Activated CD8-positive, alpha-beta memory T cell treated with anti-CD3 and anti-CD28 coated beads, Interleukin-2, amount 50 U/mL, for 1 hour (primary cell): Measurements from ENCODE around the gene KLHL8.
"Not testable (repeated sequence)": the region's sequence is repeated elsewhere in the genome, so short reads cannot be mapped to it uniquely, and the experiment has no call there.

Source experiments
- DNase-seq: peaks from one replicate; pipeline ENCODE4 v3.0.0-alpha.2; 2020; ENCODE audit errors: extremely low read depth

The KLHL8 gene

DNA sequence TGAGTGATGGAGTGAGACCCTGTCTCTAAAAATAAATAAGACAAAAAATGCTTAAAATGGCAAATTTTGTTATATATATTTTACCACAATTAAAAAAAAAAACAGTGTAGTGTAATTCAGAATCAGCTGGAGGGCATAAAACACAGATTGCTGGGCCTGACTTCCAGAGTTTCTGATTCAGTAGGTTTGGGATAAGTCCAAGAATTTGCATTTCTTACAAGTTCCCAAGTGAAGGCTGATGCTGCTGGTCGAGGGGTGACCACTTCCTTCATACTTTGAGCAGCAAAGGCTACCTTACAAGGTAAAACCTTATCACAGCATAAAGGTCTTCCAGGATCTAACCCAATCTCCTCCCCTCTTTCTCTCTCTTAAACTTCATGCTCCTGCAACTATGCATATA, 40.7 kb downstream of the KLHL8 start:
- no peak for DNase-seq

DNA sequence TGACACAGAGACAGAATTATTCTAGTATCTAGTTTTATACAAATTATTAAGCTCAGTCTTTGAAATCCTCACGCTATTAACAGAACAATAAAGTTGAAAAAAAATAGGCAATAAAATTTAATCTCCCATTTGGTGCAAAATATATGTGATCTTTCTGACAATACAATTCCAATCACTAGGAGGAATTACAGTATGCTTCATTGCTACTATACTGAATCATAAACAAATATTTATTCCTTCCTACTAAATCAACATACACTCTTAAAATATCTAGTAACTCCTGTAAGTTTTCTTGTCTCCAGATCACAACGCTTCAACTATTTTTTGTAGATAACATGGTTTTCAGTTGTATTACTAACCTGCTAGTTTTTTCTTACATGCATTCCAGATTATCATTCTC, 45.7 kb downstream of the KLHL8 start:
- DNase-seq = no peak

DNA sequence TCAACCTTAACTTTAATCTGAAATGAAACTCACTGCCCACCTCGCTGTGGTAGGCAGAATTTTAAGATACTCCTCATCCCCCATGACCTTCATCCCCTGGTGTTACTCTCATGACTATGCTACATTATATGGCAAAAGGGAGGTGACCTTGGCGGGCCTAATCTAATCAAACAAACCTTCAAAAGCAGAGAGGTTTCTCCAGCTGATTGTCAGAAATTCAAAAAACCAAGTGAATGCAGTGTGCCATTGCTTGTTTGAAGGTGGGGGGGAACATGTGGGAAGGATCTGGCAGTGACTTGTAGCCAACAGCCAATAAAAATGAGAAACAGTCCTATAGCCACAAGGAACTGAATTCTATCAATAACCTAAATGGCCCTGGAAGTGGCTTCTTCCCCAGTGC, 48.5 kb downstream of the KLHL8 start:
- no peak for DNase-seq

DNA sequence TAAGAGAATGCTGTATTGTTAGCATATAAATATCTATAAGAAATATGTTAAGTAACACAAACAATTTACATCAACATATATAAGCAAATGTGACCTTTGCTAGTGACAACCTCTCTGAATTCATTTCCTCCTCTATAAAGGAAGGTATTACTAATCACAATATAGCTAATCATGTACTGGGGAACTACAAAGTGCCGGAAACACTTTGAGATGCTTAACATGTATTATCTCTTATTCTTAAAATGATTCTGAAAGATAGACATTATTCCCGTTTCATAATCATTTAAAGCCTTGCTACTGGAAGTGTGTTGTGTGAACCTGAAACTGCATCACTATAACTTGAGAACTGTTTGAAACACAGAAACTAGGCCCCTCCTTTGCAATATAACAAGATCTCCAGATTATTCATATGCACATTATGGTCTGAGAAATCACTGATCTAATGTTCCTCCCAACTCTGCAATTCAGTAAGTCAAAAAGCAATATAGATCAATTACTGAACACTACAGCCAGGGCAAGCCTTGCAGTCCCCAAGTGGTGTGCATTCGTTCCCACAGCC, 54.0 kb downstream of the KLHL8 start:
- DNase-seq = no peak

DNA sequence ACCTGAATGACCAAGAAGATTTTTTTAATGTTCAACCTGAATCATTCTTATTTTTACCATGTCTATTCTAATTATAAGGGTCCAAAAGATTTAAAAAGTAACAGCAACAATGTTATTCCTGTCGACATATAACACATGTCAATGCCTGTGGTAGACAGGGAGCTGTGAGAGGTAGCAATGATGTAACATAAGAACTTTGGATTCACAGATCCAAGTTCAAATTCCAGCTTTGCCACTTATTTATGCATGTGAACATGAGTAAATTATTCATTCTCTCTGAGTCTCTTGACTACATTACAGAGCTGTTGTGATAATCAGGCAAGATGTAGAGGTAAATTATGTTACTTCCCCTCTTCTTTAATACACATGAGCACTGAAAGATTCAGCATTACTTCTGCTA, 54.5 kb downstream of the KLHL8 start:
- DNase-seq = no peak

DNA sequence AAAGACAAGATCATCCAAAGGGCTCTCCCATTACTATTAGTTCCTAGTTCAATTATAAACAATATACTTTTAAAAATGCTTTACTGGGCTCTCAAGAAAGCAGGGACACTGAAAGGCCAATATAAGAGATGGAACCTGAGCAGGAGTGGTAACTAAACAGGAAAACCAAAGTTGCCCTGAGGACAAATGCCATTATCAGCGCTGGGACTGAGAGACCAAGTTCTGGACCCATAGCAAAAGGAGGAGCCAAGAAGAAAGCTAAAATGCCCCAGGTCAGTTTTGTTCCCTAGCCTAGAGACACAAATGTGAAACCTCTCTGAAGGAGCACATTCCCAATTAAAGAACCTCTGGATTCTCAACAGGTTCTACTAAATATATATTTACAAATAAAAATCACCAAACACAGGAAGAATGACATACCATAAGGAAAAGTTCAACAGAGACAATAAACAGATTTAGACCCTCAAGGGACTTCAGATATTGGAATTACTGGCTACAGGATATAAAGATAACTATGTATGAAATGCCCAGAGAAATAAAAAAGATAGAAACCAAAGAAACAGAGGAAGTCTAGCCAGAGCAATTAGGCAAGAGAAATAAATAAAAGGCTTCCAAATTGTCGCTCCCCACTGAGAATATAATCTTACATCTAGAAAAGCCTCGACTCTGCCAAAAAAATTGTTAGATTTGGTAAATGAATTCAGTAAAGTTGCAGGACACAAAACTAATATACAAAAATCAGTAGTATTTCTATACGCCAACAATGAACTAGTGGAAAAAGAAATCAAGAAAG, 67.1 kb downstream of the KLHL8 start:
- DNase-seq = no peak

DNA sequence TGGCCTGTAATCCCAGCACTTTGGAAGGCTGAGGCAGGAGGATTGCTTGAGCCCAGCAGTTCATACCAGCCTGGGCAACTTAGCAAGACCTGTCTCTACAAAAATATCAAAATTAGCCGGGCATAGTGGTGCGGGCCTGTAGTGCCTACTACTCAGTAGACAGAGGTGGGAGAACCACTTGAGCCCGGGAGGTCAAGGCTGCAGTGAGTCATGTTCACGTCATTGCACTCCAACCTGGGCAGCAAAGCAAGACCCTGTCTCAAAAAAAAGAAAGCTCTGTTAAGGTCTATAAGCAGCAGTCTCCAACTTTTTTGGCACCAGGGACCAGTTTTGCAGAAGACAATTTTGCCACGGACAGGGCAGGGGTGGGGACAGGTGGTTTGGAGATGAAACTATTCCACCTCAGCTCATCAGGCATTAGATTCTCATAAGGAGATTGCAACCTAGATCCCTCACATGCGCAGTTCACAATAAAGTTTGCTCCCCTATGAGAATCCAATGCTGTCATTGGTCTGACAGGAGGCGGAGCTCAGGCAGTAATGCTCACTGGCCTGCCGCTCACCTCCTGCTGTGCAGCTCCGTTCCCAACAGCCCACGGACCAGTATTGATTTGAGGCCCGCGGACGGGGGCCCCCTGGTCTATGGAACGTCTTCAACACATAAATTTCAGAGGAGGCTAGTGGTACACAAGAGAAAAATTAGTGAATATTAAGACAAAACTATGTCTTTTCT, 67.9 kb downstream of the KLHL8 start:
- DNase-seq = no peak

DNA sequence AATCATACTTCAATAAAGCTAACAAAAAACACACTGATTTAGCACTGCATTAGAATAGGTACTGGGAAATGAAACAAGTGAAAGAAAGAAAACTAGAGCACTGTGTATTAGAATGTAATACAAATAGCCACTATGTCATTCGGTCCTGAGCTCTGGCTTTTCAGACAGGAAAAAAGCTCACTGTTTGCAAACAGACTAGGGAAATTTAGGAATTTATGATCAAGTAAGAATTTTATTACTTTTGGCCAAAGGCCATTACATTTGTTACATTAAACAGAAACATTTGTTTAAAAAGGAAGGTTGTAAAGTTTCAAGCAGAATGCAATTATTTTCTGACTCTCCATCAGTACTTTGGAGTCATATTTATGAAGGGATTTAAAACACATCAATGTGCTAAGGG, 68.7 kb downstream of the KLHL8 start:
- no peak for DNase-seq

DNA sequence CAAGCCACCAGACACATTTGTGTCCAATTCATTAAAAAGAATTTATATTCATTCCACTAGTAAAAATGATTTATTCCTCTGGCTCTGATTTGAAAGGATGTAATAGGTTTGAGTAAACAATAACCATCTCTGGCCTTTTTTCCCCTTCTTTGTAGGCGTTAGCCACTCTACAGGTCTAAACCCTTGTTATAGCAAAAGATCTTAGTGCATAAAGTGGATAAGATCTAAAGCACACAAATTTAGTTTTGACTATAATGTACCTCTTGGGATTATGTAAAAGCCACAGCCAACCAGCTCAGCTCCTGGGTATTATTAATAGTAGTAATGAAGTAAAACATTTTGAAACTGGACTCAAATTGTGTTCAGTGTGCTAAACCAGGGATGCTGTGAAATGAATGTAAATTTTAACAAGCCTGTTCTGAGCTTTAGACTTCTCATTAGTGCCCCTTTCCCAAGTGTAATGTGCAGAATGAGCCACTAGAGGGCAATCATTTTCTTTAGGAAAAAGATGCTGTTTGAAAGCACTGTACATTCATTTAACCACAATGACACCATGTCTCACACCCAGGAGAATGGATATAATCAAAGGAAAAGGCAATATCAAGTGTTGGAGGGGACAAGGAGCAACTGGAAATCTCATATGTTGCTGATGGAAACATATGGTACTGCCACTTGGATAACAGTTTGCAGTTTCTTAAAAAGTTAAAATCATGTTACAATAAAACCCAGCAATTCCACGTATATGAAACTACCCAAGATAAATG, 69.7 kb downstream of the KLHL8 start:
- peak; percentile 17 for DNase-seq

DNA sequence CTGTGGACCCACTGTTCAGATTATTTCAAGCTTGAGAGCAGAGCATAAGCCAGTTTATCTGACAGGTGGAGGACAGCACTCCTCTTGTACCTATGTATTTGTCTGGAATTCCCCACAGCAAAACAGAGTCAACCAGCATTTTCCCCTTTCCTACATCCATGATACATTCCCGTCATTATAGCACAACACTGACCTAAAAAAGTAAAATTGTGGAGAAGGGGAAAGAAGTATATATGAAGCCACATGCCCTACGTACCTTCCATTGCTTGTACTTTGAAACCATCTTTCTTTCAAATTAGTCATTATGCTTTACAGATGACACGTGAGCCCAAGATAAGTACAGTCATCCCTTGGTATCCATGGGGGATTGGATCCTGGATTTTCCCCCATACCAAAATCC, 73.3 kb downstream of the KLHL8 start:
- DNase-seq = no peak

DNA sequence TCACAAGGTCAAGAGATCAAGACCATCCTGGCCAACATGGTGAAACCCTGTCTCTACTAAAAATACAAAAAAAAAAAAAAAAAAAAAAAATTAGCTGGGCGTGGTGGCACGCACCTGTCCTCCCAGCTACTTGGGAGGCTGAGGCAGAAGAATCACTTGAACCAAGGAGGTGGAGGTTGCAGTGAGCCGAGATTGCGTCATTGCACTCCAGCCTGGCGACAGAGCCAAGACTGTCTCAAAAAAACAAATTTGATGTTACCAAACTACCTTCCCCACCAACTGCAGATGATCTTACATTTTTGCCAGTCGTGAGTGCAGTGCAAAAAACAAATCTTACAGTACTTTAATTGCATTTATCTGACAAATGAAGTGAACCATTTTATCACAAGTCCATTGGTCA, 74.5 kb downstream of the KLHL8 start:
- not testable (repeated sequence) for DNase-seq

DNA sequence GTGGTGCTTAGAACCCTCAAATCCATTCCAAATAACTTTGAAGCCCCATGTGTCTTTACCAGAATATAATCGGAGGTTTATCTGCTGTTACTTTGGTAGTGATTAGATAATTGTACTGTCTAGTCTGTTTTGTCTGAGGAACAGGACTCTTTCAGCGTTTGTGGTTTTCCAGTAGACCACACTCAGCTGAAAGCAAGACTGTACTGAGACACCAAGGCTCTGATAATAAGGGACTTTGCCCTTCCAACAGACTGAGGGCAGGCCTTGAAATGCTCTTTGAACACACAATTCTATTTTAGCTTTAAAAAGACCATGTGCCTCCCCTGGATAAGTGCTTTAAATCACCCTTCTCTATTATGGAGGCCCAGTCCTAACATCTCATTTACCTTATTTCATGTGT, 76.1 kb downstream of the KLHL8 start:
- DNase-seq = no peak

DNA sequence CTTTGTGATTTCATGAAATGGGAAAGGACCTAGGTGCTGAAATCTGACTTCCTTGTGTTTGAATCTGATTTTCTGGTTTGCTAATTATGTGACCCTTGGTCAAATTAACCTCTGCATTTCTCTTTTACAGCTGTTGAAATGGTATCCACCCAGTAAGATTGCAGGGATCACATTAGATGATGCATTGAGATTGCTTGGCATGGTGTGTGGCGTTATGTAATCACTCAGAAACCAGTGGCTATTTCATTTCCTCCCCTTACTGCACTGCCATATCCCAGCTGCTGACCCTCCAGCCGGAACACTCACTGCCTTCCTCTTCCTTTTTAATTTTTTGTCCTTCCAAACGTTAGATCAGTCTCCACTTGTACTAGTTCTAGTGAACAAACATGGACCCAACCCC, 79.0 kb downstream of the KLHL8 start:
- DNase-seq = no peak

DNA sequence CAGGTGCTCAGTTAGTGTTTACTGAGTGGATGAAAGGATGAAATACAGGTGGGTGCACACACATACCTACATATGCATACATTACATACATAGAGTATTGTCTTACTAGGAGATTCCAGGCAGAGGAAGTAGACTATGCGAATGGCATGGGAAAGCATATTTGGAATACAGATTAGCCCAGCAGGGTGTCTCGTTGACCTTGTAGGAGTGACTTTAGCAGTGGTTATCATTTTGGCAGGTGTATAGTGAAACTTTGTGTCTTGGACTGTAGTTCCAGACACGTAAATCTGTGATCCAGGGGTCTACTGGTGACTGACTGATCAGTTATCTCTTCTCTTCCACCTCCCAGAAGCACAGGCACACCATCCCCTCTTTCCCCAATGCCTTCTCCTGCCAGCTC, 86.3 kb downstream of the KLHL8 start:
- no peak for DNase-seq

DNA sequence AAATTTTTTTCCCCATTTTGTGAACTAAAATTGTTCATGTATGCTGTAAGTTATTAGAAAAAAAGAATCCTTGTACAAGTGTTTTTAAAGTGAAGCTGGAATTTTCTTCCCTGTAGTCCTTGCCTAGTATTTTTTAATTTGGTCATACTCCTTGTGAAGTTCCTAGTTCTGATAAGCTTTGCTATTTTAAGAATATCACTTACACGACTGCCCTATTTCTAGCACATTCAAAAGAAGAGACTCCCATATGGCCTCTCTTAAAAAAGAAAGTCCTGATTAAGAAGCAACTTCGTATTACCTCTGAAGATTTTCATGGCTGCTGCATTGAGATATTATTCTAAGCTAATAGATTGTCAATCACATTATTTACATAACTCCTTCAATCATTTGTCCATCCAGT, 87.2 kb downstream of the KLHL8 start:
- no peak for DNase-seq

DNA sequence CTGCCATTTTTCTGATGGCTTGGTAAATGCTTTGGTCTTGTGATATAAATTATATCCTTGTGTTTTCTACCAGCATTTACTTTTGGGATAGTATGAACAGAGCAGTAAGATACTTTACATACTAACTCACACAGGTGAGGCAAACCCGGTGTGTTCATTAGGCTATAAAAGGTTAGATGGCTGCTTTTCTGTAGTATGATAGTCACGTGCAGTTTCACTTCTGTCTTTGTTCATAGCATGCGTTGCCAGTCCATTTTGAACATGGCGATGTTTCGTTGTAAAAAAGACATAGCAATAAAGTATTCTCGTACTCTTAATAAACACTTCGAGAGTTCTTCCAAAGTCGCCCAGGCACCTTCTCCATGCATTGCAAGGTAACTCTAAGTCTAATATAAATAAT, 88.4 kb downstream of the KLHL8 start:
- DNase-seq = no peak

DNA sequence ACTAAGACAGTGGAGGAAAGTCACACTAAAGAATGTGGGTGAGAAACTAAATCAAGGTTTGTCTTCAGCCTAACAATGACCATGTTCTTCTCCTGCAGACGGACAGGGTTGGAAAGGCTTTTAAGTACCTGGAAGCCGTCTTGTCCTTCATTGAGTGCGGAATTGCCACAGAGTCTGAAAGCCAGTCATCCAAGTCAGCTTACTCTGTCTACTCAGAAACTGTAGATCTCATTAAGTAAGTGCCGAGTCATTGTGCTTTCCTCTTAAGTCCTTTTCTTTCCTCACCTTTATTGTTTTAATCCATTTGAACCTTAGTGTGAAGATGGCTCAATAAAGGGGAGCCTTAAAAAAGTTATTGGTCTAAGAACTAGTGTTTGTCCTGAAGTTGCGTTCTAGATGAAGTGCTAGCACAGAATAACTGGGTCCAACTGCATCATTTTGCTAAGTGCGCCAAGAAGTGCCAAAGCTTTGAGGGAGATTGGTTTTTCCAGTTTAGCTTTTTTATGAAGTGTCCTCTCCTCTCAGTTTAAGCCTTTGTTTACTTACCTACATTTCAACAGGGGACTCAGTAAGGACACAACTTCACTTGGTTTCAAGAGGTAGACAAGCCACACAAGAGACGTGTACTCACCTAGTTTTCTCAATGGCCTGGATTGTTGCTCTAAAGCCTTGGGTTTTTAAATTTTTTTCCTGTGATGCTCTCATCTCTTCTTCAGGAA, 89.3 kb downstream of the KLHL8 start:
- DNase-seq = no peak

DNA sequence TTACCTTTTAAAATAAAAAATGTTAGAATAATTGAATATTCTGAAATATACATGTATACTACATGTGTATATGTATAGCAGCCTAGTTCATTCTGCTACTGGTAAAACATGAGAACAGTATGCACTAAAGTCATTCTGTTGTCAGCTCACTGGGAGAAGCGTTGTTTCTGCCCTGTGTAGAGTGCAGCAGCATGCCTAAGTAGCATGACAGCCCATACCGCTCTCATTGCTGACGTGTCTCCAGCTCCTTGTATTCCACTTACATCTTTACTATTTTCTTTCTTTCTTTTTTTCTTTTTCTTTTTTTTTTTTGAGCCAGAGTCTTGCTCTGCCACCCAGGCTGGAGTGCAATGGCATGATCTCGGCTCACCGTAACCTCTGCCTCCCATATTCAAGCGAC, 90.7 kb downstream of the KLHL8 start:
- DNase-seq = no peak

DNA sequence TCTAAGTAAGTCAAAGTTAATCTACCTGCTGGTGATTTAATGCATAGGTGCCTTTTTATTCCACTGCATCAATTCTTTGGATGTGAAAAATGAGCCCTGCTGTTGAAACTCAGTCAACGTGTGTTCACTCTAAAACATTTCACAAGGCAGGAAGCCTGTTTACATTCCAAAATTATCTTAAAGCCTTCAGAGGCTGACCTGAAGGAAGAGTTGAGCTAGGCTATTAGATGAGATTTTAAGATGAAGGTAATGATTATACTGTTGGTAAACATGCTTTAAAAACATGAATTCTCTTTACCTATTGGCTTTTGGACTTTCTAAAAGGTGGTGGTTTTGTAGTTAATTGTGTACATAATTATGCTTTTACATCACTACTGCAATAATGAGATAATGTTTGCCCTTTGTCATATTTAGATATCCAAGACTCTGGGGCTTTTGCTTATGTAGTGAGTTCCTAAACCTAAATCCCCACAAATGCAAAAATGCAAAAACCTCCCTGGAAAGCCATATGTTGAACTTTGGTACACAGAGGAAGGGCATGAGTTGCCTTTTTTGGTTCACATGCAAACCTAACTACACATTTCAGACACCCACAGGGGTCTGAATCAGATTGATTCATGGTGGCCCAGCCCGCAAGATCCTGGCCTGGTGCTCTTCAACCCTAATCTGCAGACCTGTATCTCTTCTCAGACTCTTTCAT, 92.3 kb downstream of the KLHL8 start:
- DNase-seq = no peak

DNA sequence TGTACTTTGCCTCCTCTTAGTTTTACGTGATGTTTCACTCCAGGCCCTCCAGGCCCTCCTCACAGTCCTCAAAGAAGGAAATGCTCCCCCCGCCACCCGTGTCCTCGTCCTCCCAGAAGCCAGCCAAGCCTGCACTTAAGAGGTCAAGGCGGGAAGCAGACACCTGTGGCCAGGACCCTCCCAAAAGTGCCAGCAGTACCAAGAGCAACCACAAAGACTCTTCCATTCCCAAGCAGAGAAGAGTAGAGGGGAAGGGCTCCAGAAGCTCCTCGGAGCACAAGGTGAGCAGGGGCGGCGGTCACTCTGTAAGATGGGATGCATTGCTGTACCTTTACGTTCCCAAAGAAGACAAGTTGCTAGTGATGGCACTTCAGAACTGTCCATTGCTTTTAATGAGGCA, 94.4 kb downstream of the KLHL8 start:
- DNase-seq = no peak

DNA sequence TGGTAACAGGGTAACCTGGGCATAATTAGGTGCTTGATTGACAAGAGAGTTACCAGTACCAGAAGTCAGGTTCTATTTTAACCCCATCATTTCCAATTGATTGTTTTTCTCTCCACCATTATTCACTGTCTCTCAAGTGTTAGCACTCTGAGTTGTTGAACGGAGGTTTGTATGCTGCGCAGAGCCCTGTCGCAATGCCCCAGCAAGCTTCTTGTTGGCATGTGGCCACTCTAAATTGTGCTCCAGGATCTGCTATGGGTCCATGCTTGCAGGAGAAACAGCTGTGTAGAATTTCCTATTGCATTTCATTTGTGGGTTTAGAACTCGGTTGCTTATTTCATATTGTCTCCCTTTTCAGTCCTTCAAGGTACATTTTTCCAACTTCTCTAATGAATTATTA, 98.2 kb downstream of the KLHL8 start:
- no peak for DNase-seq
